ENCODE measurements around the gene CAVIN1.
A peak's percentile ranks its signal among the peaks of the same experiment; 100 is the strongest.

DNA sequence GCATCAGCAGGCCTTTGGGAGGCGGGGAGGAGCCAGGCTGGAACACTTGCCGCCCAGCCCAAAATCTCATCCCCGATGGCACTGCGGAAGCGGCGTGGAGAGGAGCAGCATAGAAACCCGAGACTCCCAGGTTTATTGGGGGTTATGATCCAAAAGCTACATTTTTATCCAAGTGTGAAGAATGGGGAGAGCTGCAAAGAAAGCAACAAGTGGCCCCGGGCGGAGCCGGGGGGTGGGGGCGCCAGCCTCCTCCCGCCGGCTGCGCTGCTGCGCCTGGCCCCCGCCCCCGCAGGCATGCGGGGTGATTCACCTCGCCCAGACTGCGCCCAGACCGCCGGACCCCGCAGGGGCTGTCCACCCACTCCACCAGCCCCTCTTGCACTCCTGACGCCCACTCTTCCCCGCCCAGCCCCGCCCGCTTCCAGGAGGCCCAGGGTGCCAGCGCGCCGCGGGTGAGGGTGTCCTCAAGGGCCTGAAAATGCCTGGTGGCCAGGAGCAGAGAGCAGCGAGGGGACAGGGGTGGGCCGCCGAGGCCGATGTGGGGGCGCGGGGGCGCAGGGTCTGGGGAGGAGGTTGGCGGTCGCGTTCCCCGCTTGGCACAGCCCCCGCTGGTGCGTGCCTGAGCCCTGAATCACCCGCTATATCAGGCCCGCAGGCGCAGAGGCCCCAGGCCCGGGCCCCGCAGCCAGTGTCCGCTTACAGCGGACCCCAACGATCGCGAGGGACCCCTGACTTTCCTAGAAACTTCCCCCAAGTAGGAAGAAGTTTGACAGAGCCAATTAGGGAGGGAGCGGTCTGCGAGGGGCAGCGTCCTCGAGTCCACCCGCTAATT is 1.3 kb downstream of the CAVIN1 start:
- TF ChIP-seq, protein P1, sequence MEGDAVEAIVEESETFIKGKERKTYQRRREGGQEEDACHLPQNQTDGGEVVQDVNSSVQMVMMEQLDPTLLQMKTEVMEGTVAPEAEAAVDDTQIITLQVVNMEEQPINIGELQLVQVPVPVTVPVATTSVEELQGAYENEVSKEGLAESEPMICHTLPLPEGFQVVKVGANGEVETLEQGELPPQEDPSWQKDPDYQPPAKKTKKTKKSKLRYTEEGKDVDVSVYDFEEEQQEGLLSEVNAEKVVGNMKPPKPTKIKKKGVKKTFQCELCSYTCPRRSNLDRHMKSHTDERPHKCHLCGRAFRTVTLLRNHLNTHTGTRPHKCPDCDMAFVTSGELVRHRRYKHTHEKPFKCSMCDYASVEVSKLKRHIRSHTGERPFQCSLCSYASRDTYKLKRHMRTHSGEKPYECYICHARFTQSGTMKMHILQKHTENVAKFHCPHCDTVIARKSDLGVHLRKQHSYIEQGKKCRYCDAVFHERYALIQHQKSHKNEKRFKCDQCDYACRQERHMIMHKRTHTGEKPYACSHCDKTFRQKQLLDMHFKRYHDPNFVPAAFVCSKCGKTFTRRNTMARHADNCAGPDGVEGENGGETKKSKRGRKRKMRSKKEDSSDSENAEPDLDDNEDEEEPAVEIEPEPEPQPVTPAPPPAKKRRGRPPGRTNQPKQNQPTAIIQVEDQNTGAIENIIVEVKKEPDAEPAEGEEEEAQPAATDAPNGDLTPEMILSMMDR (IDR thresholded peaks at IDR 0.05): no peak
- peak; percentile 8 for TF ChIP-seq POLR2A (IDR thresholded peaks at IDR 0.05; ENCODE audit: low read depth)
- TF ChIP-seq EP300 (IDR thresholded peaks at IDR 0.05): no peak
- TF ChIP-seq POLR2AphosphoS5 (IDR thresholded peaks at IDR 0.05): peak; percentile 8 to 56
